Endothelial cell of umbilical vein (primary cell): ENCODE results near the gene UTF1. TPM values are rescaled to one million over a fixed set of nuclear protein-coding genes. Genes with fewer than 3 reads are reported as not detected.

Experiments
- BruUV-seq: library from RNA; stranded (reverse); fragments of 400-500 nt; replicated peaks from 2 replicates; lab custom pipeline; 2021; lab: Mats Ljungman, UMichigan
- CTCF ChIA-PET: fragments of 300-600, 350-600 bp; sonication (Branson Sonifier 250); formaldehyde crosslinking; loops from one replicate; lab custom pipeline; 2021; ENCODE audit warnings: antibody characterized with exemption, inconsistent platforms; lab: Charles Lee
- POLR2A ChIA-PET: fragments of 300-600, 350-600 bp; sonication (Branson Sonifier 250); formaldehyde crosslinking; loops from one replicate; lab custom pipeline; 2021; ENCODE audit warnings: antibody characterized with exemption, inconsistent platforms; lab: Charles Lee
- DNase-seq: peaks from one replicate; pipeline ENCODE4 v3.0.0-alpha.2; 2011; ENCODE audit warnings: low read depth, low spot score
- FAIRE-seq: peaks from 2 replicates; lab custom pipeline; 2011; peaks lifted over from hg19 to GRCh38; lab: Jason Lieb, UNC
- H2AFZ ChIP-seq: 2 replicates; pipeline ENCODE4 v1.6.0; 2012; ENCODE audit warnings: low read depth, low read length, control low read depth, inconsistent platforms
- H3K27ac ChIP-seq: 2 replicates; pipeline ENCODE4 v1.5.1; 2011; ENCODE audit warnings: low read depth, mild to moderate bottlenecking, control low read depth, low read length, moderate library complexity; ENCODE audit not compliant: insufficient read depth
- H3K27me3 ChIP-seq, 2 experiments: 2 replicates each; pipeline versions ENCODE4 v1.6.0 to v1.6.1; 2011; ENCODE audit warnings: low read length in 2 of 2, mixed read lengths in 1 of 2; ENCODE audit not compliant: control insufficient read depth in 2 of 2, insufficient read depth in 2 of 2
- H3K36me3 ChIP-seq, 2 experiments: 2 replicates in 1 of 2; 3 replicates in 1 of 2; pipeline ENCODE4 v1.5.1; 2011; ENCODE audit warnings: low read length in 2 of 2, mild to moderate bottlenecking in 1 of 2, moderate library complexity in 1 of 2; ENCODE audit not compliant: control insufficient read depth in 2 of 2, insufficient read depth in 2 of 2; ENCODE audit errors: extremely low read depth in 1 of 2
- H3K4me1 ChIP-seq: 3 replicates; pipeline ENCODE4 v1.5.1; 2011; ENCODE audit warnings: mild to moderate bottlenecking, low read length; ENCODE audit not compliant: control insufficient read depth, insufficient read depth; ENCODE audit errors: extremely low read depth
- H3K4me2 ChIP-seq: 2 replicates; pipeline ENCODE4 v1.6.1; 2011; ENCODE audit warnings: low read length, control low read depth, mixed read lengths; ENCODE audit not compliant: insufficient read depth
- H3K4me3 ChIP-seq, 3 experiments: fragments of 200-600 bp in 1 of 3; sonication (generic), shearing (Covaris generic) in 1 of 3; replicated peaks in 1 of 3; 2 replicates each; pipeline ENCODE4 v1.5.1; 2011 to 2016; ENCODE audit warnings: control low read depth in 3 of 3, low read length in 3 of 3, mild to moderate bottlenecking in 2 of 3, inconsistent platforms in 1 of 3, low read depth in 1 of 3, moderate library complexity in 1 of 3; ENCODE audit not compliant: insufficient read depth in 1 of 3
- H3K79me2 ChIP-seq: 2 replicates; pipeline ENCODE4 v1.6.0; 2012; ENCODE audit warnings: low read length, inconsistent platforms; ENCODE audit not compliant: control insufficient read depth, insufficient read depth
- H3K9ac ChIP-seq: replicated peaks from 2 replicates; pipeline ENCODE3; 2011; ENCODE audit warnings: low read length, control low read depth; ENCODE audit not compliant: insufficient read depth; ENCODE audit errors: extremely low read depth
- H3K9me1 ChIP-seq: replicated peaks from 3 replicates; pipeline ENCODE4 v1.6.0; 2011; ENCODE audit warnings: mild to moderate bottlenecking, low read length; ENCODE audit not compliant: control insufficient read depth, insufficient read depth; ENCODE audit errors: extremely low read depth
- H3K9me3 ChIP-seq: replicated peaks from 2 replicates; pipeline ENCODE4 v1.5.1; 2012; ENCODE audit warnings: low read length, inconsistent platforms; ENCODE audit not compliant: control insufficient read depth, insufficient read depth
- H4K20me1 ChIP-seq: replicated peaks from 2 replicates; pipeline ENCODE3; 2011; ENCODE audit warnings: mild to moderate bottlenecking, low read length; ENCODE audit not compliant: control insufficient read depth, insufficient read depth; ENCODE audit errors: extremely low read depth
- CTCF ChIP-seq, 2 donors: IDR thresholded peaks; 1 replicate in 1 of 2; 2 replicates in 1 of 2; pipeline ENCODE4 v1.5.1; 2011; ENCODE audit warnings: low read length in 2 of 2, mild to moderate bottlenecking in 2 of 2, moderate library complexity in 2 of 2, control low read depth in 1 of 2, inconsistent platforms in 1 of 2, low read depth in 1 of 2; ENCODE audit not compliant: insufficient read depth in 1 of 2; ENCODE audit errors: extremely low read depth in 1 of 2
- EZH2 ChIP-seq: IDR thresholded peaks from 2 replicates; pipeline ENCODE4 v1.6.1; 2012; ENCODE audit warnings: borderline replicate concordance, low read depth, mild to moderate bottlenecking, moderate library complexity, low read length, inconsistent platforms; ENCODE audit not compliant: severe bottlenecking
- FOS ChIP-seq: IDR thresholded peaks from 2 replicates; pipeline ENCODE4 v1.6.1; 2011; ENCODE audit warnings: mild to moderate bottlenecking, low read length, moderate library complexity, borderline replicate concordance; ENCODE audit not compliant: insufficient read depth
- GATA2 ChIP-seq: IDR thresholded peaks from 2 replicates; pipeline ENCODE4 v1.7.0; 2011; ENCODE audit warnings: low read depth, mild to moderate bottlenecking, moderate library complexity, mixed read lengths, low read length; ENCODE audit not compliant: insufficient read length, insufficient read depth
- JUN ChIP-seq: IDR thresholded peaks from 2 replicates; pipeline ENCODE4 v1.6.1; 2011; ENCODE audit warnings: borderline replicate concordance, low read depth; ENCODE audit not compliant: insufficient read length, insufficient read depth
- MAX ChIP-seq: IDR thresholded peaks from 2 replicates; pipeline ENCODE4 v1.6.1; 2011; ENCODE audit not compliant: insufficient read depth, insufficient read length
- MYC ChIP-seq: IDR thresholded peaks from one replicate; pipeline ENCODE4 v1.6.1; 2011; ENCODE audit warnings: mild to moderate bottlenecking, low read depth, low read length
- POLR2A ChIP-seq: IDR thresholded peaks from 2 replicates; pipeline ENCODE4 v1.6.1; 2012; ENCODE audit warnings: low read depth, mild to moderate bottlenecking, control low read depth, low read length
- POLR2AphosphoS5 ChIP-seq: IDR thresholded peaks from 2 replicates; pipeline ENCODE4 v1.6.1; 2012; ENCODE audit warnings: low read depth, mild to moderate bottlenecking, control low read depth, low read length, moderate library complexity; ENCODE audit not compliant: insufficient read depth
- dilution Hi-C: fragments of 300-500 bp; cut with MboI; formaldehyde crosslinking; loops from one replicate; pipeline ENCODE4 v1.15.0; 2019; ENCODE audit warnings: low sequenced_read_pairs; ENCODE audit not compliant: extremely low pct_ligation_motif_present
- intact Hi-C: fragments of 100-400 bp; cut with micrococcal nuclease; formaldehyde crosslinking; loops from one replicate; pipeline ENCODE4 v1.10.0; 2022
- polyA plus RNA-seq, 4 experiments: library from polyadenylated mRNA; depleted of rRNA in 3 of 4; stranded (reverse) in 3 of 4; unstranded in 1 of 4; fragments of >200 nt; gene quantifications; 2 replicates each; pipeline versions ENCODE4 v1.2.1 to v1.2.3, GENCODE V29; 2011 to 2012; ENCODE audit warnings: missing spikeins in 1 of 4
- total RNA-seq: library from RNA; stranded (reverse); gene quantifications from 2 replicates; pipeline ENCODE4 v1.2.3, GENCODE V29; 2021

The UTF1 gene
- total and polyA plus RNA-seq, 2 donors (not counting 3 experiments of a cell fraction or from before 2014, with no cell fraction given): not detected

- Histone ChIP-seq H3K4me3 (no peak overlapping the region), H3K9me1 (no peaks in the 10 kb centered on the region), H3K4me2 (no peak overlapping the region), H3K9ac (no peak overlapping the region), H3K4me1 (no peaks in the 10 kb centered on the region), H3K36me3 (no peaks in the 10 kb centered on the region), H3K9me3 (no peaks in the 10 kb centered on the region), H4K20me1 (no peaks in the 10 kb centered on the region), H2AFZ (no peak overlapping the region), H3K27me3 (peaks cover 5 to 10% of the 10 kb centered on the region in 2 experiments), H3K27ac (no peak overlapping the region), H3K79me2 (no peaks in the 10 kb centered on the region)
- no peak for DNase-seq
- dilution Hi-C loops: no loop called here
- intact Hi-C loops: no loop called here
- ChIA-PET POLR2A (interaction anchor here (0.7 kb wide), 1 partner anchor 234 kb away, joined by 5 read pairs; no protein-coding TSS in a partner anchor), CTCF (no interaction called here)
- no peak for TF ChIP-seq EZH2
- no peak for TF ChIP-seq POLR2AphosphoS5
- no peak for TF ChIP-seq JUN
- no peak for TF ChIP-seq POLR2A
- no peak for TF ChIP-seq FOS
- TF ChIP-seq GATA2: no peak
- no peak for TF ChIP-seq CTCF (IDR thresholded peaks at IDR 0.05; ENCODE audit: extremely low read depth in 1 of 2, insufficient read depth in 1 of 2, low read depth in 1 of 2, low read length in 2 of 2)
- TF ChIP-seq MYC: no peak
- TF ChIP-seq MAX: no peak
- no TSS peak for BruUV-seq
- FAIRE-seq: no peak
Measured at GRCh38 chr10:133272301-133272963, 42.4 kb downstream of the UTF1 start.
